Astrocyte (in vitro differentiated cells and primary cell): Measurements from ENCODE around the gene RASA4B. TPM values are rescaled to one million over a fixed set of nuclear protein-coding genes. Genes with fewer than 3 reads are reported as not detected.

Experiments used
- DNase-seq: peaks from one replicate; pipeline ENCODE4 v3.0.0-alpha.2; 2010; ENCODE audit warnings: low read depth
- FAIRE-seq: peaks from 2 replicates; lab custom pipeline; 2011; peaks lifted over from hg19 to GRCh38; lab: Jason Lieb, UNC
- H2AFZ ChIP-seq: 2 replicates; pipeline ENCODE4 v1.6.0; 2012; ENCODE audit warnings: low read depth, low read length, inconsistent platforms
- H3K27ac ChIP-seq: 2 replicates; pipeline ENCODE4 v1.5.1; 2011; ENCODE audit warnings: low read depth, low read length, inconsistent platforms
- H3K27me3 ChIP-seq: 2 replicates; pipeline ENCODE4 v1.6.0; 2011; ENCODE audit warnings: low read length, inconsistent platforms; ENCODE audit not compliant: insufficient read depth
- H3K36me3 ChIP-seq: 2 replicates; pipeline ENCODE4 v1.5.1; 2011; ENCODE audit warnings: low read length, inconsistent platforms; ENCODE audit not compliant: insufficient read depth
- H3K4me1 ChIP-seq: 2 replicates; pipeline ENCODE4 v1.5.1; 2011; ENCODE audit warnings: low read length, inconsistent platforms; ENCODE audit not compliant: insufficient read depth
- H3K4me2 ChIP-seq: 2 replicates; pipeline ENCODE4 v1.6.0; 2012; ENCODE audit warnings: low read length, inconsistent platforms
- H3K4me3 ChIP-seq: 2 replicates; pipeline ENCODE4 v1.5.1; 2011; ENCODE audit warnings: low read depth, mild to moderate bottlenecking, low read length, inconsistent platforms; ENCODE audit not compliant: insufficient read depth
- H3K79me2 ChIP-seq: 2 replicates; pipeline ENCODE4 v1.6.0; 2012; ENCODE audit warnings: mild to moderate bottlenecking, low read length, inconsistent platforms; ENCODE audit not compliant: insufficient read depth
- H3K9ac ChIP-seq: 2 replicates; pipeline ENCODE4 v1.6.0; 2012; ENCODE audit warnings: mild to moderate bottlenecking, low read length, inconsistent platforms
- H3K9me3 ChIP-seq: 2 replicates; pipeline ENCODE4 v1.5.1; 2012; ENCODE audit warnings: low read depth, mild to moderate bottlenecking, low read length, inconsistent platforms; ENCODE audit not compliant: insufficient read depth
- H4K20me1 ChIP-seq: 2 replicates; pipeline ENCODE4 v1.6.0; 2012; ENCODE audit warnings: low read length, inconsistent platforms; ENCODE audit not compliant: insufficient read depth
- H3K27ac Mint-ChIP-seq: one replicate; pipeline ENCODE4 v1.8.0; 2021; ENCODE audit warnings: mild to moderate bottlenecking, mixed read lengths; ENCODE audit not compliant: unreplicated experiment
- H3K27me3 Mint-ChIP-seq: one replicate; pipeline ENCODE4 v1.8.0; 2021; ENCODE audit warnings: low read depth, mixed read lengths; ENCODE audit not compliant: unreplicated experiment
- H3K36me3 Mint-ChIP-seq: one replicate; pipeline ENCODE4 v1.8.0; 2021; ENCODE audit warnings: low read depth, mixed read lengths; ENCODE audit not compliant: unreplicated experiment
- H3K4me1 Mint-ChIP-seq: one replicate; pipeline ENCODE4 v1.8.0; 2021; ENCODE audit warnings: low read depth, mixed read lengths; ENCODE audit not compliant: unreplicated experiment
- H3K4me3 Mint-ChIP-seq: one replicate; pipeline ENCODE4 v1.8.0; 2021; ENCODE audit warnings: mild to moderate bottlenecking, moderate library complexity, mixed read lengths; ENCODE audit not compliant: unreplicated experiment
- H3K9me3 Mint-ChIP-seq: one replicate; pipeline ENCODE4 v1.8.0; 2021; ENCODE audit warnings: mild to moderate bottlenecking, mixed read lengths; ENCODE audit not compliant: unreplicated experiment
- EZH2 ChIP-seq: IDR thresholded peaks from 2 replicates; pipeline ENCODE4 v1.6.1; 2012; ENCODE audit warnings: mild to moderate bottlenecking, low read length, inconsistent platforms; ENCODE audit not compliant: insufficient read depth
- total RNA-seq: library from RNA; stranded (reverse); gene quantifications from 2 replicates; pipeline ENCODE4 v1.2.1, GENCODE V29; 2021
- TF ChIP-seq, protein P1 (sequence below): IDR thresholded peaks from 2 replicates; pipeline ENCODE4 v1.5.1; 2011; ENCODE audit warnings: low read depth, mild to moderate bottlenecking, inconsistent platforms, low read length, moderate library complexity; ENCODE audit not compliant: insufficient read depth

RASA4B gene
- total RNA-seq, 1 donor from 2014 or later = 1.1 TPM

GRCh38 chr7:102468478-102469350 is 48.9 kb downstream of the RASA4B start:
- H4K20me1 ChIP-seq = peaks cover 26% of the 10 kb centered on the region
- no peak overlapping the region for H3K4me2 ChIP-seq
- DNase-seq = no peak
- H3K9me3 ChIP-seq = no peaks in the 10 kb centered on the region
- Mint-ChIP-seq H3K27ac (no peak overlapping the region), H3K9me3 (no peaks in the 10 kb centered on the region), H3K4me1 (peaks cover 3% of the 10 kb centered on the region), H3K36me3 (peaks cover 4% of the 10 kb centered on the region), H3K27me3 (no peaks in the 10 kb centered on the region), H3K4me3 (no peak overlapping the region)
- no peak for TF ChIP-seq EZH2
- TF ChIP-seq, protein P1, sequence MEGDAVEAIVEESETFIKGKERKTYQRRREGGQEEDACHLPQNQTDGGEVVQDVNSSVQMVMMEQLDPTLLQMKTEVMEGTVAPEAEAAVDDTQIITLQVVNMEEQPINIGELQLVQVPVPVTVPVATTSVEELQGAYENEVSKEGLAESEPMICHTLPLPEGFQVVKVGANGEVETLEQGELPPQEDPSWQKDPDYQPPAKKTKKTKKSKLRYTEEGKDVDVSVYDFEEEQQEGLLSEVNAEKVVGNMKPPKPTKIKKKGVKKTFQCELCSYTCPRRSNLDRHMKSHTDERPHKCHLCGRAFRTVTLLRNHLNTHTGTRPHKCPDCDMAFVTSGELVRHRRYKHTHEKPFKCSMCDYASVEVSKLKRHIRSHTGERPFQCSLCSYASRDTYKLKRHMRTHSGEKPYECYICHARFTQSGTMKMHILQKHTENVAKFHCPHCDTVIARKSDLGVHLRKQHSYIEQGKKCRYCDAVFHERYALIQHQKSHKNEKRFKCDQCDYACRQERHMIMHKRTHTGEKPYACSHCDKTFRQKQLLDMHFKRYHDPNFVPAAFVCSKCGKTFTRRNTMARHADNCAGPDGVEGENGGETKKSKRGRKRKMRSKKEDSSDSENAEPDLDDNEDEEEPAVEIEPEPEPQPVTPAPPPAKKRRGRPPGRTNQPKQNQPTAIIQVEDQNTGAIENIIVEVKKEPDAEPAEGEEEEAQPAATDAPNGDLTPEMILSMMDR = no peak
- no peak overlapping the region for H3K4me3 ChIP-seq
- no peak overlapping the region for H2AFZ ChIP-seq
- peaks cover 23% of the 10 kb centered on the region for H3K79me2 ChIP-seq
- peaks cover 3% of the 10 kb centered on the region for H3K36me3 ChIP-seq
- H3K27me3 ChIP-seq = no peaks in the 10 kb centered on the region
- H3K4me1 ChIP-seq = peaks cover 12% of the 10 kb centered on the region
- H3K9ac ChIP-seq = no peak overlapping the region
- H3K27ac ChIP-seq = no peak overlapping the region
- FAIRE-seq = no peak

DNA sequence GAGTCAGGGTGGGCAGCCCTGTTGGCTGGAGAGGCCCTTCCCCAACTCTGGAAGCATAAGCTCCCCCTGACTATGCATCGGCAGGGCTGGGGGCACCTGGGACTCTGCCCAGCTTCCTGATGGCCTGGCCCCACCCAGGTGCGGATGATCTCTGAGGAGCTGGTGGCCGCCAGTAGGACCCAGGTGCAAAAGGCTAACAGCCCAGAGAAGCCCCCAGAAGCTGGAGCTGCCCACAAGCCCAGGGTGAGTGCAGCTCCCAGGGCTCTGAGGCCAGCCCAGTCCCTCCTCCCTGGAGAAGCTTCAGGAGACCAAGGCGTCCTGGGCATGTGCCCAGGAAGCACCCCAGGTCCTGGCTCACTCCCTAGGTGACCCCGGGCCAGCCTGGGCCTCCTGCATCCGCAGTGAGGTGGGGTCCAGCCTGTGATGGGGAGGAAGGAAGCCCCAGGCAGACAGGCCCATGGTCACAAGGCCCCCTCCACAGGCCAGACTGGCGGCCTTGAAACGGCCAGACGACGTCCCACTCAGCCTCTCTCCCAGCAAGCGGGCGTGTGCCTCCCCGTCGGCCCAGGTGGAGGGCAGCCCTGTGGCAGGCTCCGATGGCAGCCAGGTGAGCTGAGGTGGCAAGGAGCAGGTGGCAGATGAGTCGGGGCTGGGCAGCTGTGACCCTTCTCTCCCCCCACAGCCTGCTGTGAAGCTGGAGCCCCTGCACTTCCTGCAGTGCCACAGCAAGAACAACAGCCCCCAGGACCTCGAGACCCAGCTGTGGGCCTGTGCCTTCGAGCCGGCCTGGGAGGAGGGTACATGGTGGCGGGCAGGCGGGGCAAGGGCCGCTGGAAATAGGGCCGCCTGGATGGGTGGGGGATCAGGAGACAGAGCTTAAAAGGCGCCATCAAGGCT is 49.7 kb downstream of the RASA4B start:
- Histone ChIP-seq H3K4me1 (peaks cover 12% of the 10 kb centered on the region), H3K4me3 (no peak overlapping the region), H3K36me3 (no peaks in the 10 kb centered on the region), H4K20me1 (peaks cover 23% of the 10 kb centered on the region), H3K9me3 (no peaks in the 10 kb centered on the region), H3K79me2 (peaks cover 27% of the 10 kb centered on the region), H2AFZ (no peak overlapping the region), H3K27me3 (no peaks in the 10 kb centered on the region), H3K4me2 (no peak overlapping the region), H3K27ac (no peak overlapping the region), H3K9ac (no peak overlapping the region)
- Mint-ChIP-seq H3K36me3 (peaks cover 4% of the 10 kb centered on the region), H3K9me3 (no peaks in the 10 kb centered on the region), H3K4me1 (peaks cover 4% of the 10 kb centered on the region), H3K27me3 (no peaks in the 10 kb centered on the region), H3K27ac (no peak overlapping the region), H3K4me3 (no peak overlapping the region)
- TF ChIP-seq EZH2 = no peak
- TF ChIP-seq, protein P1 = no peak
- FAIRE-seq (no peak), DNase-seq (no peak)
